Endodermal cell (in vitro differentiated cells): ENCODE measurements around the gene RASGEF1C. TPM values are rescaled to one million over a fixed set of nuclear protein-coding genes. Genes with fewer than 3 reads are reported as not detected.
"Not testable (repeated sequence)": the region's sequence is repeated elsewhere in the genome, so short reads cannot be mapped to it uniquely, and the experiment has no call there.

Experiments
- DNase-seq: peaks from one replicate; pipeline ENCODE4 v3.0.0-alpha.2; 2017
- H3K27ac ChIP-seq: 2 replicates; pipeline ENCODE4 v1.5.1; 2013; ENCODE audit warnings: mild to moderate bottlenecking, low read depth, low read length, moderate library complexity
- H3K27me3 ChIP-seq: 2 replicates; pipeline ENCODE4 v1.6.1; 2013; ENCODE audit warnings: mild to moderate bottlenecking, low read length, moderate library complexity; ENCODE audit not compliant: insufficient read depth, control insufficient read depth, poor library complexity, severe bottlenecking
- H3K36me3 ChIP-seq: 2 replicates; pipeline ENCODE4 v1.7.0; 2013; ENCODE audit warnings: mild to moderate bottlenecking, low read length, moderate library complexity; ENCODE audit not compliant: control insufficient read depth, insufficient read depth
- H3K4me1 ChIP-seq: one replicate; pipeline ENCODE4 v1.7.0; 2013; ENCODE audit warnings: low read length; ENCODE audit not compliant: control insufficient read depth, insufficient read depth
- H3K4me3 ChIP-seq: 2 replicates; pipeline ENCODE4 v1.5.1; 2013; ENCODE audit warnings: mild to moderate bottlenecking, low read length, moderate library complexity
- H3K9ac ChIP-seq: 2 replicates; pipeline ENCODE4 v1.6.1; 2013; ENCODE audit warnings: mild to moderate bottlenecking, low read length, moderate library complexity; ENCODE audit not compliant: poor library complexity, severe bottlenecking; ENCODE audit errors: extremely low read depth
- H3K9me3 ChIP-seq: 2 replicates; pipeline ENCODE4 v1.6.1; 2013; ENCODE audit warnings: mild to moderate bottlenecking, low read length, moderate library complexity; ENCODE audit not compliant: control insufficient read depth
- H3K27ac Mint-ChIP-seq: 2 replicates; pipeline ENCODE4 v1.8.0; 2020; ENCODE audit warnings: mixed read lengths
- H3K27me3 Mint-ChIP-seq: 2 replicates; pipeline ENCODE4 v1.8.0; 2021; ENCODE audit warnings: mild to moderate bottlenecking, mixed read lengths; ENCODE audit not compliant: insufficient read depth
- H3K36me3 Mint-ChIP-seq: 2 replicates; pipeline ENCODE4 v1.8.0; 2020; ENCODE audit warnings: low read depth, mixed read lengths
- H3K4me1 Mint-ChIP-seq: 2 replicates; pipeline ENCODE4 v1.8.0; 2020; ENCODE audit warnings: mixed read lengths
- H3K4me3 Mint-ChIP-seq: 2 replicates; pipeline ENCODE4 v1.8.0; 2020; ENCODE audit warnings: mild to moderate bottlenecking, moderate library complexity, mixed read lengths
- H3K9me3 Mint-ChIP-seq: 2 replicates; pipeline ENCODE4 v1.8.0; 2020; ENCODE audit warnings: mild to moderate bottlenecking, mixed read lengths
- CTCF ChIP-seq: fragments of 200-600 bp; sonication (generic); conservative IDR thresholded peaks from 2 replicates; pipeline ENCODE4 v1.5.0; 2021; ENCODE audit warnings: antibody characterized with exemption, mild to moderate bottlenecking
- WGBS, 2 experiments: methylation state at CpG; one replicate each; pipeline versions ENCODE4 v1.1.5 to v1.1.7; 2013; ENCODE audit warnings: missing lambda C conversion rate in 2 of 2, mixed read lengths in 1 of 2; ENCODE audit not compliant: insufficient coverage in 1 of 2, insufficient read length in 1 of 2; 5-methylcytosine and 5-hydroxymethylcytosine counted together
- total RNA-seq, 2 donors: library from RNA; stranded (reverse); fragmentation: NEBNext Ultra II Directional in 1 of 2; extraction: Animal tissue kit (Norgen Biotek cat#: 25700) in 1 of 2; gene quantifications; 2 replicates in 1 of 2; 3 replicates in 1 of 2; pipeline ENCODE4 v1.2.1, GENCODE V29; 2021

The RASGEF1C gene
- total RNA-seq, 2 donors from 2014 or later: 0.62 to 0.75 TPM

GRCh38 chr5:180210961-180211760 is 2.1 kb upstream of the RASGEF1C start:
- no peak overlapping the region for H3K4me3 ChIP-seq
- DNase-seq: no peak
- H3K36me3 ChIP-seq: no peaks in the 10 kb centered on the region
- H3K9me3 Mint-ChIP-seq: peaks cover 2% of the 10 kb centered on the region
- no peak overlapping the region for H3K27ac Mint-ChIP-seq
- no peaks in the 10 kb centered on the region for H3K4me1 ChIP-seq
- H3K36me3 Mint-ChIP-seq: no peaks in the 10 kb centered on the region
- peaks cover 9% of the 10 kb centered on the region for H3K27me3 ChIP-seq
- no peak for TF ChIP-seq CTCF
- H3K9ac ChIP-seq: no peak overlapping the region
- H3K4me3 Mint-ChIP-seq: no peak overlapping the region
- peaks cover 43% of the 10 kb centered on the region for H3K27me3 Mint-ChIP-seq
- WGBS, 2 experiments: 93 to 95% methylated on average over 13 to 16 of the region's 16 CpGs
- peaks cover 9% of the 10 kb centered on the region for H3K4me1 Mint-ChIP-seq
- no peaks in the 10 kb centered on the region for H3K9me3 ChIP-seq
- H3K27ac ChIP-seq: no peak overlapping the region

GRCh38 chr5:180210077-180210476 is 1.1 kb upstream of the RASGEF1C start:
- not testable (repeated sequence) for H3K9me3 ChIP-seq, H3K27me3 ChIP-seq, H3K4me3 ChIP-seq, H3K4me1 ChIP-seq, H3K36me3 ChIP-seq, H3K9ac ChIP-seq, H3K9me3 Mint-ChIP-seq, H3K36me3 Mint-ChIP-seq, H3K27ac Mint-ChIP-seq, H3K4me1 Mint-ChIP-seq, H3K27ac ChIP-seq, DNase-seq
- 90 to 94% methylated on average over 8 to 12 of the region's 12 CpGs for WGBS, 2 experiments
- H3K27me3 Mint-ChIP-seq: peaks cover 42% of the 10 kb centered on the region
- peak overlapping the region; percentile 47 for H3K4me3 Mint-ChIP-seq

GRCh38 chr5:180208435-180209081 is 453 bp downstream of the RASGEF1C start:
- peak overlapping the region; percentile 45 for H3K4me3 Mint-ChIP-seq
- H3K27ac Mint-ChIP-seq: no peak overlapping the region
- peak; percentile 77 for DNase-seq
- no peak overlapping the region for H3K9ac ChIP-seq
- H3K27ac ChIP-seq: no peak overlapping the region
- WGBS, 2 experiments: 7 to 28% methylated on average over 14 to 65 of the region's 65 CpGs
- H3K4me1 ChIP-seq: no peaks in the 10 kb centered on the region
- peaks cover 9% of the 10 kb centered on the region for H3K4me1 Mint-ChIP-seq
- H3K27me3 ChIP-seq: peaks cover 9% of the 10 kb centered on the region
- H3K36me3 ChIP-seq: no peaks in the 10 kb centered on the region
- H3K27me3 Mint-ChIP-seq: peaks cover 42% of the 10 kb centered on the region
- peak overlapping the region; percentile 74 for H3K4me3 ChIP-seq
- no peaks in the 10 kb centered on the region for H3K36me3 Mint-ChIP-seq
- no peaks in the 10 kb centered on the region for H3K9me3 Mint-ChIP-seq
- no peaks in the 10 kb centered on the region for H3K9me3 ChIP-seq
- TF ChIP-seq CTCF: peak; percentile 31
